ENCODE data around the gene TOM1L2.

TOM1L2 gene

DNA sequence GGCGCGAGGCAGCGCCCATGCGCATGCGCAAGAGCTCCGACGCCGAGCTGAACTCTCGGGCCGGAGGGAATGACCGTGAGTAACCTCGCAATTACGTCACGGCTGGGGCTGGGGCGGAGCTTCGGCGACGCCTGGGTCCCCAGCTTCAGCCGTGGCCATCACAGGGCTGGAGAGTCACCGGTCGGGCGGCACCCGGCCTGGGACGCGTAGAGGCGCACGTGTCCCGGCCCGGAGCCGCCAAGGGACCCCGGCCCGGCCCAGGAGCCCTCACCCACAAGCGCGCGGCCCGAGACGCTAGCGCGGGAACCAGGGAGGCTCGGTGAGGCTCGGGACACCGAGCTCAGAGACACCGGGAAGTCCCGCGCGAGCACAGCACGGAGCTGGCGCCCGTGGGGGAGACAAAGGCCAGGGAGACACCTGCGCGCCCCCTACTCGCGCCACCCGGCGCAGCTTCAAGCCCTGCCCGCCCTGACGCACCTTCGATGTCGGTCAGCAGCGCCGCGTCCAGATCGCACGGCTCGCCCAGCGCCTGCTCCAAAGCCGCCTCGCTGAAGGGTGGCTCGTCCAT is 135.9 kb downstream of the TOM1L2 start:
- peak; percentile 95 to 99 (median 96) for DNase-seq (ENCODE audit: low read depth in 3 of 3)

DNA sequence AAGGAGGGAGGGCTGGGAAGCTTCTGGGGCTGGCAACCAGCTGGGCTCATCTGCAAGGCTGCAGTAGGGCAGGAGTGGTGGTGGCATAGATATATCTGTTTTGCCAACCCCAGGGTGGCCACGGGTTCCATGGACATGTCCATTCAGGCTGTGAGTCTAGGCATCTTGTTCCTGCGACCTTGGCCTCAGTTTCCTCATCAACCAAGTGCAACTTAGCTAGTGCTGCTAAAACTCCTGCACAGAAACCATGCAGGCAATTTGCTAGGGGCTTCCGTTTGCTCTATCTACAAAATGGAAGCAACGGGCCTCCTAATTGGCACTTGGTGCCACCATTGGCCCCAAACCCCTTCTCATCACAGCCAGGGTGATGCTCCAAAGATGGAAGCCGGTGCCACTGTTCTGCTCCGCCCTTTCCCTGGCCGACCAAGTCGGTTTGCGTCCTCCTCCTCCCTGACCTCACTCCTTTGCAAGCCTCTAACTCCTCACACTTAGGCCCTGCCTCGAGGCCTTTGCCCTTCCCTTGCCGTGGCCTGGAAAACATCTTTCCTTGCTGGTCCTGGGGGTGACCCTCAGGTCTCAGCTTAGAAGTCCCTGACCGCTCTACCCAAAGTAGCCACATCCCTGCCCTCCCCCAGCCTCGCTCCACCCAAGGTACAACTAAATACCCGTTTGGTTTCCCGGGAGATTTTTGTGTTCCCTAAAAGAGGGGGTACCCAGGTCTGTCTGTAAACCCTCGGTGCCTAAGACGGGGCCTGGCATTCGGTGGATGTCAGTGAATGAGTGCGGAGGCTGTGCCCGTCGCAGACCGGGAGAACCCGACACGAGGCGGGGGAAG is 136.6 kb downstream of the TOM1L2 start:
- no peak for DNase-seq (ENCODE audit: low read depth in 3 of 3)

DNA sequence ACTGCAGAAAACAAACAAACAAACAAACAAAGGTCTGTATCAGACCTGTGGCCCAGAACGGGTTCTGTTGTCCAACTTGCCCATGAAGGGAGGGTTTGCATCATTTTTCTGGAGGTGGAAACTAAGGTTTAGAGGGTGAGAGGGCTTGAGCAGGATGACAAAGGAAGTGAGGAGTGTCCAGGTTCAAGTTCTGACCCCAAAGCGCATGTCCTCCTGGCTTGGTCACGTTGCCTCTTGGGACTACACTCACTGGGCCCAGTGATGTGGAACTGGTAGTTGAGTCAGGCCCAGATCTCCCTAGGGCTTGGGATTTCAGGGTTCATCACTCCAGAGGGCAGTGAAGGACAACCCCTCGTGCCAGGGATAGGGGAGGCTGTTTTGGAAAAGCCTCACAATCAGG is 137.2 kb downstream of the TOM1L2 start:
- DNase-seq (ENCODE audit: low read depth in 3 of 3): no peak

DNA sequence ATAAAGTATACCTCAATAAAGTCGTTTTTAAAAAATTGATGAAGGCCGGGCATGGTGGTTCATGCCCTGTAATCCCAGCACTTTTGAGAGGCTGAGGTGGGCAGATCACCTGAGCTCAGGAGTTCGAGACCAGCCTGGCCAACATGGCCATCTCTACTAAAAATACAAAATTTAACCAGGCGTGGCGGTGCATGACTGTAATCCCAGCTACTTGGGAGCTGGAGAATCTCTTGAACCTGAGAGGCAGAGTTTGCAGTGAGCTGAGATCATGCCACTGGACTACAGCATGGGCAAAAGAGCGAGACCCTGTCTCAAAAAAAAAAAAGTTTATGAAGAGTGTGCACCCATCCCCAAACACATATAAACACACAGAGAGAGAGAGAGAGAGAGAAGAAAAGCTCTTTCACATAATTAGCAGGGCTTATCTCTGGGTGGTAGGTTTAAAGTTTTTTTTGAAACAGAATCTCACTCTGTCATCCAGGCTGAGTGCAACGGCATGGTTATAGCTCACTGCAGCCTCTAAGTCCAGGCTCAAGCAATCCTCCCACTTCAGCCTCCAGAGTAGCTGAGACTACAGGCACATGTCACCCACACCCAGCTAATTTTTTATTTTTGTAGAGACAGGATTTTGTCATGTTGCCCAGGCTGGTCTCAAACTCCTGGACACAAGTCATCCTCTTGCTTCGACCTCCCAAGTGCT is 138.4 kb downstream of the TOM1L2 start:
- DNase-seq (ENCODE audit: low read depth in 3 of 3): no peak

DNA sequence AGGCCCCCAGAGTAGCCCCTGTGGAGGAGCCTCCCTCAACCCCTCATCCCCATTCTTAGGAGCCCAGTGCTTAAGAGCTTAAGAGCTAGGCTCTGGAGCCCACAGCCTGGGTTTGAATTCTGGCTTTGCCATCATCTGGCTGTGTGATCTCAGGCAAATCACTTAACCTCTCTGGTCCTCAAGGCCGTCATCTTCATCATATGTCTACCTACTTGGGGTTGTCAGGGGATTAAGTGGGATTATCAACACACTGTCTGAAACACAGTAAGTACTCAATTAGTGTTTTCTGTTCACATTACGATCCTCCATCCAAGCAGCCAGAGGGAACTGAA is 140.2 kb downstream of the TOM1L2 start:
- no peak for DNase-seq (ENCODE audit: low read depth in 3 of 3)

DNA sequence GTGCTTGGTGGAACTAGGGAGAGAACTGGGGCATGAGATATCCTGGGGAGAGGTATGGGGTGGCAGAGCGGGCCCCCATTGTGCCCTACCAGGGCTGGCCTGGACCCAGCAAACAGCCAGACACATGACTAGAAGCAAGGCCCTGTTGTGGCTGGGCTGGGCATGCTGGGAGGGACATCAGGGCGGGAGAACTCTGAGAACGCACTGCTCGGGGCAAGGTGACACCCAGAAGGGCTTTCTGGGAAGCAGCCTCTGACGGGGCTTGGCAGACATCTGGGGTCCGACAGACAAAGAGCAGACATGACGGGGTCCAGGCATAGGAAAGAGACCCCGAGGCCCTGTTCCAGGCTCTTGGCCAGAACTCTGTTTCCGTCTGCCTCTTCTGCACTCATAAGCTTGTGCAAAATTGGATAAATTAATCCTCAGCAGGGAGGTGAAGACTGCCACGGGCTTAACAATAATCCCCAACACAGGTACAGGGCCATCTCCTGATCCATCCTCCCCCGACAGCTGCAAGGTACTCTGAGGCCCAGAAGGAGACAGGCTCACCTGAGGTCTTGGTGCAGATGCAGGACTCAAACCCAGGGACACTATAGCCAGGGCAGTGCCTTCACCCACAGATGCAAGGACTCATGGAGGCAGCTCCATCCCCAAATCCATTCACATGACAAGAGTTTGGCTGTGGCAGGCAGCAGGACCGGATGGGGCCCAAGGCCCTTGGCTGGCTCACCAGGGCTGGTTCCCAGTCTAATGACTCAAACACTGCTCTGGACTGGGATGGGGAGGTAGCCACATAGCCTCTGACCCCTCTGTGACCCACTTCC is 140.8 kb downstream of the TOM1L2 start:
- DNase-seq (ENCODE audit: low read depth in 3 of 3): no peak

DNA sequence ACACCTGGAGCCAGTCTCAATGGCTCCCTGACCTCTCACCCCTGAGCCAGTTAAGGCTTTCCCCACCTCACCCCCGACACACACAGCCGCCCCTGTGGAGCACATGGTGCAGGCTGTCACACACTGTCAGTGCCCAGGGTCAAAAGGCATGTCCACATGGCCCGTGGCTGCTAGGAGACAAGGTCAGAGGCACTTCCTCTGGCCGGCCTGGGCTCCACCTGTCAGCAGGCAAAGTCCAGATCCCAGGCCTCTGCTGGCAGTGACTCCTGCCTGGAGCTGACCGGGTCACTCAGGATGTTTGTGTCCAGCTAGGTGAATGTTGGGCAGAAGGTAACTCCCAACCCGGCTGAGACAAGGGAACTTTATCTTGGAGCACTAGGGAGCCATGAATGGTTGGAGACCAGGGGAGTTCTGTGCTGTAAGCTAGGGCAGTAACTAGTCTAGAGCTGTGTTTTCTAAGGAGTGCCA is 141.4 kb downstream of the TOM1L2 start:
- no peak for DNase-seq (ENCODE audit: low read depth in 3 of 3)

DNA sequence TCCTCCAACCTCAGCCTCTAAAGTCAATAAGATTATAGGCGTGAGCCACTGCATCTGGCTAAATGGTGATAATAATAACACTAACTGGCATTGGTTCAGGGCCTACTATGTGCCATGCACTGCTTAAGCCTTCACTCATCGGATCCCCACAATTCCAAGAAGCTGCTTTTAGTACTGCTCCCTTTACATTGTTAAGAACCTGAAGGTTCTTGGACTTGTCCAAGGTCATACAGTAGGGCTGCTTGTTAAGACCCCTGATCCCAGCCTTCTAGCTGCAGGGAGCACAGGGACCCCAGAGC is 142.0 kb downstream of the TOM1L2 start:
- DNase-seq (ENCODE audit: low read depth in 3 of 3): no peak

DNA sequence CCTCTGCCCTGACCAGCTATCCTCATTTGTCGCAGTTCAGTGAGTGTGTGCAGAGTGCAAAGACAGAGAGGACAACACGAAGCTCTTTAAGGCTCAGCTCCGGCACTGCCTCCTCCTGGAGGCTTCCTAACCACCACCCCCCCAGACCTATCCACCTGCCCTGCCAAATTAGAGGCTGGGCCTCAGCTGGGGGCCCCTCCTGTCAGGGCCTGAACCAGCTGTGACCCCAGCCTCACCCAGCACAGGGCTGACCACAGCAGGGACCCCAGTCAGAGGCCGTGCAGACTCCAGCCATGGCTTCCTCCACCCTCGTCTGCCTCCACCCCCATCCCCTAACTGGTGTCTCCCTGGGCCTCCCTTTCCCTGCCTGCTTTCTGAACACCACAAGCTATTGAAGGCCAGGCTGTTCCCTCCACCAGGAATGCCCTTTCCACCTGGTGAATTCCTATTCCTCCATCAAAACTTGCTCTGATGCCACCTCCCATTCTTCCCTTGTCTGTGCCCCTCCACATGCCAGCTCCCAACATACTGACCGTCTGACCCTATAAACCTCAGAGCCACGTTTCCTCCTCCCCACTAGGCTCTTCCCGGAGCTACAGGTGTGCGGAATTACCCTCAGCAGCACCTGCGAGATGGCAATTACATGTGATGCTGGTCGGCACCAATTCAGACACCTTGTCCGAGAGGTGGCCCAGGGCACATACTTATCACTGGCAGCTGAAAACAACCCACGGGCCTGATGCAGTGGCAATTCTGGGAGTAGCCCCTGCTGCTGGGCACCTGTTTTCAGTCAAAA is 144.2 kb downstream of the TOM1L2 start:
- no peak for DNase-seq (ENCODE audit: low read depth in 3 of 3)

DNA sequence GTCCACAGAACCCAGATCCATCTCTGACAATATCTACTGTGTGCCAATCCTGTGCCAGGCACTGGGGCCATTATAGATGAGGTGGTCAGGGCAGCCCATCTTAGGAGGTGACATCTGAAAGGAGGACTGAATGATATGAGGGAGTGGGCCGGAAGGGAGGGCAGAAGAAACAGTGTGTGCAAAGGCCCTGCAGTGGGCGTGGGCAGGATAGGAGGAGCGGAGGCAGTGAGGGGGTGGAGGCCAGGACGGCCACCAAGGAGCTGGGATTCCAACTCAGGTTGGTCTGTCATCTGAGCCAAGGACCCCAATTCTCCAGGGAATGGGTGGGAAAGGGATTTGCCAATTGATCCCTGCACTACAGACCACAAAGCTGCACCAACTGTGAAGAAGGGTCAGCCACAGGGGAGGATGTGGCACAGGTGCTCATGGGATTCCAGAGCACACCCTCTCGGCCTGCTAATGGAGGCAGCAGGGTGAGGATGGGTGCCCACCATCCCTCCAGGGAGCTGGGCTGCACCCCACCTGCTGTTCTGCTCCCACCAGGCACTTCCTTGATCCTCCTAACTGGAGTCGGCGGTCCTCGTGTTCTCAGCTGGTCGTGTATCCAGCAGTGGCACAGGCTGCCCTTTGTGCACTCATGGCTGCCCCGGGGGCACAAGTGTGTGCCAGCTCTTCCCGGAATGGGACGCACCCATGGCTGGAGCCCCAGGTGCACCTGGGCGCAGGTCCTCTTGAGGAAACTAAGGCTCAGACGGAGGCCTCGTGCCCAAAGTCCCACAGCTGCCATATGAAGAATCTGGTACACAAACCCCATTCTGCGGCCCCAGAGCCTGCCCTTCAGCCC is 145.0 kb downstream of the TOM1L2 start:
- no peak for DNase-seq (ENCODE audit: low read depth in 3 of 3)

DNA sequence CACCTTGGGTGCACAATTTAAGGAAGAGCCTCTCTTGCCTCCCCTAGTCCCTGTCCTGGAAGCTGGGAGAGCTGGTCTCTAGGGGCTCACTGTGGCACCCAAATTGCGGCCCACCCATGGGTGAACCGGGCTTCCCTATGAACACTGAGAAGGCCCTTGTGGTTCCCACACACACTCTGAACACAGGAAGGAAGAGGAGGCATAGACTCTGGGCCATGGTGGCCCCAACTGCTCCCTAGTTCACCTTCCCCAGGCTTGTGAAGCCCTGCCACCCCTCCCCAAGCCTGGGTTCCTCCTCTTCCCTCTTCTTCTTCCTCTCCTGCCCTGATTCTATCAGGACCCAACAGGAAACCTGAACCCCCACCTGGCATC is 145.9 kb downstream of the TOM1L2 start:
- no peak for DNase-seq (ENCODE audit: low read depth in 3 of 3)

DNA sequence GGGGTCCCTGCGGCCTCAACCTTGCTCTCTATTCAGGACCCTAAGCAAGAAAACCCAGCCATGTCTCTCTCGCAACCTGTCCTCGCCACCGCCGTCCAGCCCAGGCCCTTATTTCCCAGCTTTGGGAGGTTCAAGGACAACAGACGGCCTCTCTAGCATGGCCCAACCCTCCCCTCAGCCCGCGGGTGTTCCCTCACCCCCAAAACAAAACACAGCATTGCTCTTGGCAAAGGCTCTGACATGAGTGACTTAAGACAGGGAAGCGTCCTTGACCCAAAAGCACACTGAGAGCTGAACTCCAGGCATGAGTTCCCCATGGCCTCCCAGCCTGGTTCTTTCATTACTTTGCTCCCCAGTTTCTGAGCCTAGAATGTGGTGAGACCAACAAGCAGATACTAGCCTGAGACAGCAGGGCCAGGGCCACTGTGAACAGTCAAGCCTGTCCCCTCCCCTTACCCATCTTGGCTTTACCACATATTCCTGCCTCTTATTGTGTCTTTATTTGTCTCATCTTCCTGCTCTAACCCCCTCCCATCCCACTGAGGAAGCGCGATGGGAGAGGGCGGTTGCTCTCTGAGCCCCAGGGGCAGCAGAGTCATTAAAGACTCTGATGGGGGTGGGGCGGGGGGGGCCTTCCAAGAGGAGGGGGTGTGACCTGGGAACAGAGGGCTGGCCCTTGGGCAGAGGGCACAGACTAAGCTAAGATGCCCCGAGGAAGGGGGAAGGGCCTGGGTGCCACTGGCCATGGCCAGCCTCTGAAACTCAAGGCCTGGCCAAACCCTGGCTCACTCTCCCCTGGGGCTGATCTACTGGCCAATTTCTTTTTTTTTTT is 147.2 kb downstream of the TOM1L2 start:
- DNase-seq (ENCODE audit: low read depth in 3 of 3): no peak

DNA sequence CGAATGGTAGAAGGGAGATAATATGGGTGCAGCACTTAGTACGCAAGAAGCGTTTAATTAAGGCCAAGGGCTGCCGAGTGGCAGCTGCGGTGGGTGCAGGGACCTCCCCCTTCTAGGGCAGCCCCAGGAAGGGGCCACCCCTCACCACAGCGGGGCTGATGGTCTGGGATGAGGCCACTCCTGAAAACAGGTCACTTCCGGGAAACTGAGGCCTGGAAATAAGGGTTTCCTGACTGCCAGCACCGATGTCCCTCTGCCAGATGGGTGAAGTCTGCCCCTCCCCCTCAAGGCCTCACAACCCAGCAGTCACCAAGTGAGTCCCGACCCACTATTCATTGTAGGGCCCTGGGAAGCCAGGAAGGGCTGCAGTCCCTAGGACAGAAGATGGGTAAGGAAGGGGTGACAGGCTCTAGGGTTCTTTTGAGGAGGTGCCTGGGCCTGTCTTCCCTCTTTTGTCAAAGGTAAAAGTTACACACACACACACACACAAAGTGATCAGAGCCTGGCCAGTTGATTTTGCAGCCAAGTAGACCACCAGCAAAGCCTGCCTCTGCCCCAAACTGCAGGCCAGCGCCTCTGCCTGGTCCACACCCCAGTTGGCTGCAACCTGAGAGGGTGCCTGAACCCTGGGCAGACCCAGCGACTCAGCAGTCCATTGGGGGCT is 147.9 kb downstream of the TOM1L2 start:
- DNase-seq (ENCODE audit: low read depth in 3 of 3): no peak

DNA sequence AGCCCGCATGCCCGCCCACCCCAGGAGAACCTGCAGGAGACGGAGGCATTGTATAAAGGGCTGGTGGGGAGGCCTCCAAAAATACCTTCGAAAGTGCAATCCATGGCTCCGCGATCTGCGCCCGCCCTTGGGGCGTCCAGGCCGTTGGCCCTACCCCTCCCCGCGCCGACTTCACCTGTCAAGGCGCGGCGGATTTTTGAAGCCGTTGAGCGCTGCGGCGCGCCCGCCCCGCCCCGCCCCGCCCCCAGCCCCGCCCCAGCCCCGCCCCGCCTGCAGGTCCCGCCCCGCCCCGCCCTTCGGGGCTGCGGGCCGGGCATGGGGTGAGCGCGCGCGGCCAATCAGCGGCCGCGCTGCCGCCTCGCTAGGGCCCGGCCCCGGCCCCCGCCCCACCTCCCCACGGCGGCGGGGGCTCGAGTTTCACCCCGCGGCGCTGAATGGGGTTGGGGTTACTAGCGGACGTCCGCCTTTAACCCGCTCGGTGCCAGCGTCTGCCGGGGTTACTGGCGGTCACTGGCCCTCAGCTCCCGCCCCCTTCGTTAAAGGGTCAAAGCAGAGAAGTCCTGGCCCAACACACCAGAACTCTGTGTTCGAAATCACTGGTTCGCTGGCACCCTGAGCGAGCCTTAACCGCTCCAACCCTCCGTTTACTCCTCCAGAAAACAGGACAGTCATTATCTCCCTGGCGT is 148.6 kb downstream of the TOM1L2 start:
- DNase-seq (ENCODE audit: low read depth in 3 of 3): peak; percentile 50 to 69 (median 57)

DNA sequence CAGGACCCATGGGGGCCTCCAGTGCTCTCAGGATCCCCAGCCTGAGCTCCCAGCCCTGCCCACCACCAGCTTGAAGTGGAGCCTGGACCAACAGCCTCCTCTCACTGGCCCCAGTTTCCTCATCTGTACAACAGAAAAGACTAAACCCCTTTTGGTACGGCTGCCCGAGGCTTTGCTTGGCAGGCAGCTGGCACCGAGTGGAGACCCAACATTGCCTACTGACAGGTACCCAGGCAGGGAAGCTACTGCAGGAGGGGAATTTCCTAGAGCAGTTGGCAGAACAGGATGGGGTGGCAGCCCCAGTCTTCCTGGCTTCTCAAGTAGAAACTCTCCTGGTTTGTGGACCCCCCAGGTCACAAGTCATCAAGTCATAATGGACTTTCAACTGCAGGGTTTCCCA is 149.6 kb downstream of the TOM1L2 start:
- DNase-seq (ENCODE audit: low read depth in 3 of 3): no peak

DNA sequence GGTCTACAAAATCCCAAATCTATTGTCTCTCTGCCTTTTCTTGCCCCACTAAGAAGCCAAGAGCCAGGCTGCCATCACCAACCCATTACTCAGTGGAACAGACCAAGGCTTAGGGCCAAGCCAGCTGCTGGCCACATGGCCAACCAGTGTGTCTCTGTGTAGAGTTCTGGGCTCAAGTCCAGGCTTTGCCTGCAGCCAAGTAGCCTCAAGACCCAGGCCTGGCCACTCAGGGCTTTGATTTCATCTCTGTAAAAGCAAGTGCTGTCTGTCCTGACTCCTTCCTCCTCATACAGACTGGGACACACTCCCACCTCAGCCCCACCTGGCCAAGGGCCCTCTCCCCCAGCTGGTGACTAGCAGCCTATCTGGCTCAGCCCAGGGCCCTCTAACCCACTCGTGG is 150.0 kb downstream of the TOM1L2 start:
- no peak for DNase-seq (ENCODE audit: low read depth in 3 of 3)

DNA sequence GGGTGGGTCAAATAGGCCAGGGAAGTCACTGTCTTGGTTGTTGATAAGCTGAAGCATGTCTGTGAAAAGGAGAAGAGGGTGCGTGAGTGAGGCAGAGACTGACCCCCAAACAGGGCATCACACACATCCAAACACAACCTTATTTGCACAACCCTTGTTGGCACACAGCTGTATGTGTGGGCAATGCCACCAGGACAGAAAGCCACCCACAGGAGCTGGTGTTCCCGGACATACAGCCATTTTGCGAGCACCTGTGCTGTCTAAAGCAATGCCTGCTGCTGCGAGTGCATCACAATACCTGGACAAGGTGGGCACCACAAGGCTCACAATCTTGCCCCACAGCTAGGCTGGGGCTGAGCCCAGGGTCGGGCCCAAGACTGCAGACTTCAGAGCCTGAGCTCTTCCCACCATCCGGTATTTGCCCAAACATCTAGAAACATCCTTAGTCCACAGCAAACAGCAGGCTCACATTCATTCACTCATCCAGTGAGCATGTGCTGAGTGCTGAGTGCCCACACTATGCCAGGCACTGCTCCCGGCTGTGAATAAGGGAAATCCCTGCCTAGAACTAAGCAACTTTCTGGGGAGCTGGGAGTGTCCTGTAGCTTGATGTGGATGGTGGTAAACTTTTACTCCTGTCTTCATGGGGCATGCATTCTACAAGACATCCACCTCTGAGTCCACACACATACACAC is 151.6 kb downstream of the TOM1L2 start:
- DNase-seq (ENCODE audit: low read depth in 3 of 3): no peak

DNA sequence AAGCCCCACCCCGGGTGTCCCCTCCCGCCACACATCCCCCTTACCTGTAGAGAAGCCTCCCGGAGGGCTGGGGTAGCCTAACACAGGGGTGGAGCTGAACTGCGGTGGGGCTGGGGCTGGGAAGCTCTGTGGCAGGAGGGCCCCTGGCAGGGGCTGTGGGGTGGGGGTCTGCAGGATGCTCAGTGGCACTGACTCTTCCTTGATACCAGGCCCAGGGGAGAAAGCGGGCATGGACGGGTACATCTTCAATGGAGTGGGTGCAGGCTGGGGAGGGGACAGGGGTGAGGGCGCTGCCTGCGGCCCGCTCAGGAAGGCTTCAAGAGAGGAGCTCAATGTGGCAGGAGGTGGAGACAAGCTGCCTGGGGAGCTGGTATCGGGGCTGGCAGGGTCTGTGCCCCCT is 152.2 kb downstream of the TOM1L2 start:
- no peak for DNase-seq (ENCODE audit: low read depth in 3 of 3)
